ENCODE measurements around the gene TECPR2. TPM values are rescaled to one million over a fixed set of nuclear protein-coding genes. Genes with fewer than 3 reads are reported as not detected.

Gene TECPR2
- total and polyA plus RNA-seq, 10 of the 15 experiments (the other 5 are each of a cell fraction or from before 2014, with no cell fraction given), result 0.15 to 10.0 (median 3.0) TPM

GRCh38 chr14:102319351-102320032, 43.2 kb upstream of the TECPR2 start, which contains the start of gene ZNF839 (continued):
- no peak for TF ChIP-seq ETV6 (conservative IDR thresholded peaks at IDR 0.05 in 1 of 2, IDR thresholded peaks at IDR 0.05 in 1 of 2; ENCODE audit: borderline replicate concordance in 1 of 2, low read depth in 1 of 2)
- TF ChIP-seq CHD1 (IDR thresholded peaks at IDR 0.05; ENCODE audit: low read depth, low read length), result no peak
- peak; percentile 89; the same call in 1 of the 2 replicates for TF ChIP-seq ZNF217 (IDR thresholded peaks at IDR 0.05)
- TF ChIP-seq, protein P1, sequence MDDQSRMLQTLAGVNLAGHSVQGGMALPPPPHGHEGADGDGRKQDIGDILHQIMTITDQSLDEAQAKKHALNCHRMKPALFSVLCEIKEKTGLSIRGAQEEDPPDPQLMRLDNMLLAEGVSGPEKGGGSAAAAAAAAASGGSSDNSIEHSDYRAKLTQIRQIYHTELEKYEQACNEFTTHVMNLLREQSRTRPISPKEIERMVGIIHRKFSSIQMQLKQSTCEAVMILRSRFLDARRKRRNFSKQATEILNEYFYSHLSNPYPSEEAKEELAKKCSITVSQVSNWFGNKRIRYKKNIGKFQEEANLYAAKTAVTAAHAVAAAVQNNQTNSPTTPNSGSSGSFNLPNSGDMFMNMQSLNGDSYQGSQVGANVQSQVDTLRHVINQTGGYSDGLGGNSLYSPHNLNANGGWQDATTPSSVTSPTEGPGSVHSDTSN (IDR thresholded peaks at IDR 0.05; ENCODE audit: insufficient replicate concordance, low read depth, low read length), result peak; percentile 12
- 0 out of 2 replicates have a peak, but pooled peaks have one; percentile 65 for TF ChIP-seq NFXL1 (IDR thresholded peaks at IDR 0.05; ENCODE audit: borderline replicate concordance)
- TF ChIP-seq EGR1 (IDR thresholded peaks at IDR 0.05; ENCODE audit: borderline replicate concordance in 1 of 2, low read depth in 2 of 2, low read length in 2 of 2), result peak in 1 of 2 experiments; percentile 51; a peak in 1 of 3 replicates
- no peak for TF ChIP-seq FOS (IDR thresholded peaks at IDR 0.05; ENCODE audit: borderline replicate concordance, extremely low read depth, insufficient read length)
- peak; percentile 67; the same call in 1 of the 2 replicates for TF ChIP-seq POLR2A (IDR thresholded peaks at IDR 0.05; ENCODE audit: low read depth, low read length)
- TF ChIP-seq NRF1 (conservative IDR thresholded peaks at IDR 0.05; ENCODE audit: low read depth, low read length), result no peak
- TF ChIP-seq JUND (IDR thresholded peaks at IDR 0.05; ENCODE audit: low read depth, low read length), result no peak
- no peak for TF ChIP-seq ZBED1 (IDR thresholded peaks at IDR 0.05; ENCODE audit: borderline replicate concordance)
- TF ChIP-seq, protein P2, sequence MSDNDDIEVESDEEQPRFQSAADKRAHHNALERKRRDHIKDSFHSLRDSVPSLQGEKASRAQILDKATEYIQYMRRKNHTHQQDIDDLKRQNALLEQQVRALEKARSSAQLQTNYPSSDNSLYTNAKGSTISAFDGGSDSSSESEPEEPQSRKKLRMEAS (IDR thresholded peaks at IDR 0.05; ENCODE audit: low read depth, low read length), result no peak
- TF ChIP-seq SMARCA5 (IDR thresholded peaks at IDR 0.05), result peak; percentile 95
- no peak for TF ChIP-seq PAX5 (IDR thresholded peaks at IDR 0.05; ENCODE audit: borderline replicate concordance, low read depth, low read length)
- no peak for TF ChIP-seq ATF2 (IDR thresholded peaks at IDR 0.05; ENCODE audit: low read length)
- no peak for TF ChIP-seq SPI1 (IDR thresholded peaks at IDR 0.05; ENCODE audit: borderline replicate concordance, insufficient read depth, low read depth, low read length)
- no peak for TF ChIP-seq JUNB (IDR thresholded peaks at IDR 0.05)
- TF ChIP-seq MTA3 (IDR thresholded peaks at IDR 0.05; ENCODE audit: borderline replicate concordance, low read length), result no peak
- TF ChIP-seq, protein P3, sequence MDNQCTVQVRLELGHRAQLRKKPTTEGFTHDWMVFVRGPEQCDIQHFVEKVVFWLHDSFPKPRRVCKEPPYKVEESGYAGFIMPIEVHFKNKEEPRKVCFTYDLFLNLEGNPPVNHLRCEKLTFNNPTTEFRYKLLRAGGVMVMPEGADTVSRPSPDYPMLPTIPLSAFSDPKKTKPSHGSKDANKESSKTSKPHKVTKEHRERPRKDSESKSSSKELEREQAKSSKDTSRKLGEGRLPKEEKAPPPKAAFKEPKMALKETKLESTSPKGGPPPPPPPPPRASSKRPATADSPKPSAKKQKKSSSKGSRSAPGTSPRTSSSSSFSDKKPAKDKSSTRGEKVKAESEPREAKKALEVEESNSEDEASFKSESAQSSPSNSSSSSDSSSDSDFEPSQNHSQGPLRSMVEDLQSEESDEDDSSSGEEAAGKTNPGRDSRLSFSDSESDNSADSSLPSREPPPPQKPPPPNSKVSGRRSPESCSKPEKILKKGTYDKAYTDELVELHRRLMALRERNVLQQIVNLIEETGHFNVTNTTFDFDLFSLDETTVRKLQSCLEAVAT (IDR thresholded peaks at IDR 0.05), result no peak
- no peak for TF ChIP-seq CEBPB (IDR thresholded peaks at IDR 0.05; ENCODE audit: borderline replicate concordance in 1 of 2, low read depth in 2 of 2, low read length in 2 of 2)
- peak; percentile 59 for TF ChIP-seq NR2C1 (IDR thresholded peaks at IDR 0.05)
- peak; percentile 97 for TF ChIP-seq CREM (IDR thresholded peaks at IDR 0.05; ENCODE audit: low read depth)
- no peak for TF ChIP-seq SREBF1 (IDR thresholded peaks at IDR 0.05; ENCODE audit: low read length)
- TF ChIP-seq HSF1 (IDR thresholded peaks at IDR 0.05; ENCODE audit: low read depth, low read length), result no peak

All from GM12878 (cell line).